Lung (tissue), 12 donors: ENCODE measurements around the gene TCEA2. TPM values are rescaled to one million over a fixed set of nuclear protein-coding genes. Genes with fewer than 3 reads are reported as not detected.

Experiments
- ATAC-seq: fragments of 200-7000 bp; cut with Tn5 transposase; one replicate; pipeline ENCODE4 v1.9.1; 2020; ENCODE audit warnings: moderate number of reproducible peaks; ENCODE audit not compliant: insufficient read depth, low FRiP score
- DNase-seq, 3 donors: peaks; one replicate each; pipeline ENCODE4 v3.0.0-alpha.2; 2013 to 2017
- H3K27ac ChIP-seq, 2 donors: one replicate each; pipeline ENCODE4 v1.5.1; 2013; ENCODE audit warnings: mild to moderate bottlenecking in 2 of 2, moderate library complexity in 2 of 2, control low read depth in 1 of 2, inconsistent platforms in 1 of 2, low read depth in 1 of 2, low read length in 1 of 2
- H3K27me3 ChIP-seq, 3 donors: one replicate each; pipeline ENCODE4 v1.5.1; 2013; ENCODE audit warnings: low read length in 2 of 3; ENCODE audit not compliant: control insufficient read depth in 3 of 3, insufficient read depth in 3 of 3
- H3K36me3 ChIP-seq, 4 donors: one replicate each; pipeline ENCODE4 v1.5.1; 2013; ENCODE audit warnings: low read length in 4 of 4, mild to moderate bottlenecking in 1 of 4, moderate library complexity in 1 of 4; ENCODE audit not compliant: control insufficient read depth in 4 of 4, insufficient read depth in 4 of 4
- H3K4me1 ChIP-seq, 5 donors: one replicate each; pipeline ENCODE4 v1.5.1; 2013; ENCODE audit warnings: low read length in 5 of 5, mild to moderate bottlenecking in 2 of 5, moderate library complexity in 1 of 5; ENCODE audit not compliant: control insufficient read depth in 5 of 5, insufficient read depth in 5 of 5
- H3K4me3 ChIP-seq: one replicate; pipeline ENCODE4 v1.5.1; 2013; ENCODE audit warnings: mild to moderate bottlenecking, control low read depth, moderate library complexity
- H3K9ac ChIP-seq, 2 donors: one replicate each; pipeline ENCODE4 v1.5.1; 2013; ENCODE audit warnings: low read length in 2 of 2, control low read depth in 1 of 2; ENCODE audit not compliant: insufficient read depth in 1 of 2
- H3K9me3 ChIP-seq, 4 donors: one replicate each; pipeline ENCODE4 v1.5.1; 2013; ENCODE audit warnings: low read length in 3 of 4, mild to moderate bottlenecking in 1 of 4, moderate library complexity in 1 of 4; ENCODE audit not compliant: control insufficient read depth in 4 of 4, insufficient read depth in 3 of 4
- WGBS, 2 donors: extraction: QIAGEN DNeasy Blood & Tissue Kit; methylation state at CpG; one replicate each; pipeline ENCODE4 v1.1.7; 2013; 5-methylcytosine and 5-hydroxymethylcytosine counted together
- polyA plus RNA-seq, 2 donors: library from polyadenylated mRNA; stranded (reverse); fragments of 200-250 nt; gene quantifications; one replicate each; pipeline ENCODE4 v1.2.1, GENCODE V29; 2013
- total RNA-seq, 2 donors: library from RNA; depleted of rRNA in 1 of 2; stranded (reverse); fragments of >200 nt in 1 of 2; gene quantifications; one replicate each; pipeline ENCODE4 v1.2.1, GENCODE V29; 2014 to 2021
- TF ChIP-seq, protein P1 (sequence below): IDR thresholded peaks from 2 replicates; pipeline ENCODE4 v1.5.1; 2012; ENCODE audit warnings: mild to moderate bottlenecking; ENCODE audit errors: control extremely low read depth, extremely low read depth
- donor health status: control.
- donor health status: control.
- donor health status: Bipolar disorder and iron deficiency.
- donor health status: healthy.
- donor health status: DM: yes; HTN: yes; CAD: no.

TCEA2 gene
- total and polyA plus RNA-seq, 4 donors: 18.3 to 32.9 (median 30.7) TPM

DNA sequence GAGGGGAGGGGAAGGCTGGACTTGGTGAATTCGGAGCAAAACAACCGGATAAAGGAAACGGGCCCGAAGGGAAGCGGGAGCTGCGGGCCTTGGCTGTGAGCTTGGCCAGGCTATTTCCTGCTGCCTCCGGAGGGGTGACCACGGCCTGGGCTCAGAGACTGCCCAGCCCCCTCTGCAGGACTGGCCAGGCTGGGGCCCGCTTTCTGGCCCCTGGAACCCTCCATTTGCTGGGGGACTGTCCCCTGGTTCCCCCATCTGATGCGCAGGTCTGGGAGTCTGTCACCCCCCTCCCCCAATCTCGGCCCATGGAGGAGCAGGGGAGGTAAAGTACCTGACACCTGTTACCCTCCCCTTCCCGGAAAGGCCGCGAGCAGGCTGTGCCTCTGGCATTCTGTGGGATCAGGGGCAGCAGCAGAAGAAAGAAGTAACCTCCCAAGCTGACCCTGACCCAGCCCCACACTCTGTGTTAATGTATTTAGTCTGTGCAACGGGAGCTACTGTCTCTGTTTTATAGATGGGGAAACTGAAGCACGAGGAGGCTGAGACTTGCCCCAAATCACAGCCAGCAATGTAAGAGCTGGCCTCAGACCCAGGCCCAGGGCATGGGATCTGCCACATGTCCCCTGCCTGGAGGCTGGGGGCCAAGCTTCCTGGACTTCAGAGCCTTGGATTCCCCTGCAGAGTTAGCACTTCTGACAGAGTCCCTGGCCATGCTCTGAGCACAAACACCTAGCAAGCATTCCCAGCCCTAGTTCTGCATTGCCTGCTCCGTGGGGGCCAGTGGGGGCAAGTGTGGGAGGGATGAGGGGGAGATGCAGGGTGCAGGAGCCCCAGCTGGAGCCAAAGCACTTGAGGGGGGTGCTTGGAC lies 23.5 kb upstream of the TCEA2 start:
- Histone ChIP-seq H3K9ac (no peak overlapping the region), H3K9me3 (no peaks in the 10 kb centered on the region), H3K4me1 (peaks cover 0 to 27% (median 13%) of the 10 kb centered on the region in 5 donors), H3K36me3 (peaks cover 0 to 3% (median 0%) of the 10 kb centered on the region in 4 donors), H3K27ac (peak overlapping the region; percentile 3 to 48), H3K27me3 (peaks cover 0 to 36% (median 28%) of the 10 kb centered on the region in 3 donors), H3K4me3 (no peak overlapping the region)
- ATAC-seq (no peak), DNase-seq (no peak)
- TF ChIP-seq, protein P1, sequence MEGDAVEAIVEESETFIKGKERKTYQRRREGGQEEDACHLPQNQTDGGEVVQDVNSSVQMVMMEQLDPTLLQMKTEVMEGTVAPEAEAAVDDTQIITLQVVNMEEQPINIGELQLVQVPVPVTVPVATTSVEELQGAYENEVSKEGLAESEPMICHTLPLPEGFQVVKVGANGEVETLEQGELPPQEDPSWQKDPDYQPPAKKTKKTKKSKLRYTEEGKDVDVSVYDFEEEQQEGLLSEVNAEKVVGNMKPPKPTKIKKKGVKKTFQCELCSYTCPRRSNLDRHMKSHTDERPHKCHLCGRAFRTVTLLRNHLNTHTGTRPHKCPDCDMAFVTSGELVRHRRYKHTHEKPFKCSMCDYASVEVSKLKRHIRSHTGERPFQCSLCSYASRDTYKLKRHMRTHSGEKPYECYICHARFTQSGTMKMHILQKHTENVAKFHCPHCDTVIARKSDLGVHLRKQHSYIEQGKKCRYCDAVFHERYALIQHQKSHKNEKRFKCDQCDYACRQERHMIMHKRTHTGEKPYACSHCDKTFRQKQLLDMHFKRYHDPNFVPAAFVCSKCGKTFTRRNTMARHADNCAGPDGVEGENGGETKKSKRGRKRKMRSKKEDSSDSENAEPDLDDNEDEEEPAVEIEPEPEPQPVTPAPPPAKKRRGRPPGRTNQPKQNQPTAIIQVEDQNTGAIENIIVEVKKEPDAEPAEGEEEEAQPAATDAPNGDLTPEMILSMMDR: no peak
- WGBS, 2 donors: 16 to 19% methylated on average over 15 to 17 of the region's 17 CpGs

DNA sequence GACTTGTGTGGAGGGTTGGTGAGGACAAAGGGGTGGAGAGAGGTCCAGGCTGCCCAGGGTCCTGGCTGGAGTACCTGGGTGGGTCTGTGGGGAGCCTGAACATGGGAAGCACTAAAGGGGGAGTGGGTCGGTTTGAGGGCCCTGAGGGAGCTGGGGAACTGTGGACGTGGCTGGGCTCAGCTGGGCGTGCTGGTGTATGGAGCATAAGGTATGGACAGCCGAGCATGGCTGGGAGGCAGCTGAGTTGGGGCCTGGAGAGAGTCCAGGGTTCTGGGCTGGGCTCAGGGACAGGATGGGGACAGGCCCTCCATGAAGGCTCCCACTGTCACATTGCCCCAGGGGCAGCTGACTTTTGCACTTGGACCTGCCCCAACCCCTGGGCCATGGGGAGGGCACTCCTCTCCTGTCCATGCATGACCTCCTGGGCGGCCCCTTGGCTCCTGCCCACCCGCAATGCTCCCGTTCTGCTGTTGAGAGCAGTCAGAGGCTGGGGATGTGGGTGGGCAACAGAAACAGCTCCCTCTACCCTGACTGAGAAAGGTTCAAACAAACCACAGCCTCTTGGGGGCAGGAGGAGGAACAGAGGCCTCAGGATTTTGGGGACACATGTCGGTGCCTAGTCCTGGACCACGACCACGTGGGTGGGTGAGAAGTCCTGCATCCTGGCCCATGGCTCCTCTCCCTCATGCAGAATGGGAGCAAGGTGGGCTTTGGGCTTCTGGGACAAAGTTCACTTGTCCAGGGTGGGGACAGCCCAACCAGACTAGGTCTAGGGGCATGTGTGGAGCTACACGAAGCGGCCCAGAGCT lies 22.6 kb upstream of the TCEA2 start:
- TF ChIP-seq, protein P1: no peak
- H3K27me3 ChIP-seq: peaks cover 0 to 42% (median 28%) of the 10 kb centered on the region in 3 donors
- H3K27ac ChIP-seq: peak overlapping the region; percentile 3 to 48
- H3K9ac ChIP-seq: no peak overlapping the region
- no peaks in the 10 kb centered on the region for H3K36me3 ChIP-seq
- H3K4me3 ChIP-seq: no peak overlapping the region
- DNase-seq (no peak), ATAC-seq (no peak)
- WGBS, 2 donors: 59 to 64% methylated on average over 12 of the region's 12 CpGs
- H3K9me3 ChIP-seq: no peaks in the 10 kb centered on the region
- H3K4me1 ChIP-seq: peaks cover 0 to 27% (median 13%) of the 10 kb centered on the region in 5 donors

DNA sequence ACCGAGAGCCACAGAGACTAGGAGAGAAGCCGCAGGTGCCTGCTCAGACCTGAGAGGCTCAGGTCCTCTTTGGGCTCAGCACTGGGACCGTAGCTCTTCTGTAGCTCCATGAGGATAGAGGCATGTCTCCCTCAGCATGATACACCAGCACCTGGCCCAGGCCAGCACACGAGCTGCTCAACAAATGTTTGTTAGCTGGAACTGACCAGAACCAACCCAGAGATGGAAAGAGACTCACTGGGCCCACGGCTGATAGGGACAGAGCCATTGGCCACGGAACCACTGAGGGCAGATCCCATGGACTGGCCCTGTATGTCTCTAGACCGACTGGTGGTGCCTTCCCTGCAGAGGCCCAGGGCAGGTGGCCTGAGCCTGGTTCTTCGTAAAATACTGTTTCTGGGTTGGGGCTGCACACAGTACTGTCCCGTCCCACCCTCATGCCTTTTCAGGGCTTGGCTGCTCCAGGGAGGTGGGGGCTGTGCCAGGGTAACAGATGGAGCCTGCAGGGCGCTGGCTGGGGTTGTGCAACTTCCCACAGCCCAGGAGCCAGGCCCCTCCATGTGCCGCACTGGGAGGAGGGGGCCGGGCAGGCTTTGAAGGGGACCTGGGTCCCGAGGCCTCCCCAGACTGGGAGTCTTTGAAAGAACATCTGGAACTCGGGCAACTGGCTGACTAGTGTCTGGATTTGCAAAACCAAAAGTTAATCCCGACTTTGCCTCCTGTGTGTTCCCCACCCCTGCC lies 21.8 kb upstream of the TCEA2 start:
- Histone ChIP-seq H3K36me3 (no peaks in the 10 kb centered on the region), H3K9ac (no peak overlapping the region), H3K4me3 (no peak overlapping the region), H3K27ac (peak overlapping the region in 1 of 2 donors; percentile 48), H3K4me1 (peaks cover 0 to 27% (median 13%) of the 10 kb centered on the region in 5 donors), H3K27me3 (peaks cover 0 to 48% (median 28%) of the 10 kb centered on the region in 3 donors), H3K9me3 (no peaks in the 10 kb centered on the region)
- TF ChIP-seq, protein P1: no peak
- ATAC-seq: no peak
- no peak for DNase-seq
- WGBS, 2 donors: 33 to 42% methylated on average over 15 of the region's 15 CpGs
